DMS153 treated with DMSO at 0.1 percent for 48 hours (cell line): ENCODE data around the gene HSF2.
A peak's percentile ranks its signal among the peaks of the same experiment; 100 is the strongest.

Experiments used
- DNase-seq: peaks from one replicate; lab custom pipeline; 2025; ENCODE audit not compliant: unreplicated experiment; lab: John Stamatoyannopoulos, UW

Gene HSF2

GRCh38 chr6:122399348-122400120, at the start of gene HSF2:
TSS of gene HSF2 (plus strand) at chr6:122399652. CDS start at chr6:122399738, 86 bp downstream.
- peak; percentile 91 for DNase-seq

GRCh38 chr6:122352981-122353664, 46.3 kb upstream of the HSF2 start:
- DNase-seq: no peak

- DNase-seq: no peak
Measured at GRCh38 chr6:122360809-122361208, 38.6 kb upstream of the HSF2 start.

GRCh38 chr6:122361314-122361979, 38.0 kb upstream of the HSF2 start:
- no peak for DNase-seq

- no peak for DNase-seq
Measured at GRCh38 chr6:122363769-122364483, 35.5 kb upstream of the HSF2 start.

GRCh38 chr6:122365775-122366403, 33.6 kb upstream of the HSF2 start:
- no peak for DNase-seq

GRCh38 chr6:122367171-122367570, 32.3 kb upstream of the HSF2 start:
- DNase-seq: no peak

GRCh38 chr6:122369536-122369935, 29.9 kb upstream of the HSF2 start:
- DNase-seq: no peak

GRCh38 chr6:122372647-122373046, 26.8 kb upstream of the HSF2 start:
- DNase-seq: no peak

GRCh38 chr6:122374307-122374706, 25.1 kb upstream of the HSF2 start:
- DNase-seq: no peak

GRCh38 chr6:122376246-122376645, 23.2 kb upstream of the HSF2 start:
- no peak for DNase-seq

- DNase-seq: peak; percentile 21
Measured at GRCh38 chr6:122381494-122382265, 17.8 kb upstream of the HSF2 start.

GRCh38 chr6:122385857-122386612, 13.4 kb upstream of the HSF2 start:
- no peak for DNase-seq

- DNase-seq: peak; percentile 55
Measured at GRCh38 chr6:122388945-122389344, 10.5 kb upstream of the HSF2 start.

GRCh38 chr6:122389704-122390372, 9.6 kb upstream of the HSF2 start:
- DNase-seq: peak; percentile 80

- DNase-seq: no peak
Measured at GRCh38 chr6:122392564-122393350, 6.7 kb upstream of the HSF2 start.

GRCh38 chr6:122393351-122393896, 6.0 kb upstream of the HSF2 start:
- DNase-seq: no peak

- DNase-seq: no peak
Measured at GRCh38 chr6:122394016-122394415, 5.4 kb upstream of the HSF2 start.
